ENCODE results near the gene ENOX1. TPM values are rescaled to one million over a fixed set of nuclear protein-coding genes. Genes with fewer than 3 reads are reported as not detected.

The ENOX1 gene
- total RNA-seq, 1 experiment from 2014 or later = 0.35 TPM

GRCh38 chr13:43301346-43301969, 485.3 kb downstream of the ENOX1 start:
- no peak overlapping the region for H3K27ac ChIP-seq
- no peak overlapping the region for H2AFZ ChIP-seq
- no peaks in the 10 kb centered on the region for H3K79me2 ChIP-seq (ENCODE audit: low read depth)
- no peak for DNase-seq
- H3F3A ChIP-seq (ENCODE audit: insufficient read depth, low read depth) = no peaks in the 10 kb centered on the region
- no peaks in the 10 kb centered on the region for H4K20me1 ChIP-seq (ENCODE audit: insufficient read depth)
- no peaks in the 10 kb centered on the region for H3K4me1 ChIP-seq (replicated peaks; ENCODE audit: insufficient read depth)
- ChIA-PET POLR2A (ENCODE audit: unreplicated experiment) (no interaction called here), CTCF (interaction anchor here (0.5 kb wide), 1 partner anchor 485 kb away, joined by 3 read pairs; no protein-coding TSS in a partner anchor)
- H3K27me3 ChIP-seq (ENCODE audit: insufficient read depth, low read depth) = no peaks in the 10 kb centered on the region
- no peaks in the 10 kb centered on the region for H3K9me2 ChIP-seq (ENCODE audit: insufficient read depth)
- no peak overlapping the region for H3K4me2 ChIP-seq
- BruUV-seq (replicated peaks) = no TSS peak
- no peaks in the 10 kb centered on the region for H3K36me3 ChIP-seq (ENCODE audit: low read depth)
- no peak overlapping the region for H3K4me3 ChIP-seq
- intact Hi-C loops (cut with micrococcal nuclease; ENCODE audit: unreplicated experiment) = loop anchor here (10.0 kb wide), 2 partner anchors 147 to 573 kb away; partner anchors contain the start of genes CCDC122 and LACC1
- H3K9me3 ChIP-seq (ENCODE audit: insufficient read depth, low read depth) = no peaks in the 10 kb centered on the region
- TF ChIP-seq EZH2 (IDR thresholded peaks at IDR 0.05; ENCODE audit: low read depth) (no peak), CTCF (conservative IDR thresholded peaks at IDR 0.05) (no peak)

GRCh38 chr13:43300865-43301264, 485.9 kb downstream of the ENOX1 start:
- H3K9me2 ChIP-seq (ENCODE audit: insufficient read depth) = no peaks in the 10 kb centered on the region
- H3F3A ChIP-seq (ENCODE audit: insufficient read depth, low read depth) = no peaks in the 10 kb centered on the region
- DNase-seq = no peak
- no peaks in the 10 kb centered on the region for H4K20me1 ChIP-seq (ENCODE audit: insufficient read depth)
- no peak overlapping the region for H2AFZ ChIP-seq
- H3K4me2 ChIP-seq = no peak overlapping the region
- H3K9me3 ChIP-seq (ENCODE audit: insufficient read depth, low read depth) = no peaks in the 10 kb centered on the region
- no TSS peak for BruUV-seq (replicated peaks)
- intact Hi-C loops (cut with micrococcal nuclease; ENCODE audit: unreplicated experiment) = loop anchor here (10.0 kb wide), 2 partner anchors 146 to 574 kb away; partner anchors contain the start of genes CCDC122 and LACC1
- H3K27ac ChIP-seq = no peak overlapping the region
- H3K36me3 ChIP-seq (ENCODE audit: low read depth) = no peaks in the 10 kb centered on the region
- H3K4me1 ChIP-seq (replicated peaks; ENCODE audit: insufficient read depth) = no peaks in the 10 kb centered on the region
- ChIA-PET POLR2A (ENCODE audit: unreplicated experiment) (no interaction called here), CTCF (no interaction called here)
- TF ChIP-seq EZH2 (IDR thresholded peaks at IDR 0.05; ENCODE audit: low read depth) (no peak), CTCF (conservative IDR thresholded peaks at IDR 0.05) (no peak)
- no peaks in the 10 kb centered on the region for H3K79me2 ChIP-seq (ENCODE audit: low read depth)
- no peaks in the 10 kb centered on the region for H3K27me3 ChIP-seq (ENCODE audit: insufficient read depth, low read depth)
- no peak overlapping the region for H3K4me3 ChIP-seq

- Histone ChIP-seq H3F3A (ENCODE audit: insufficient read depth, low read depth) (no peaks in the 10 kb centered on the region), H3K9me3 (ENCODE audit: insufficient read depth, low read depth) (no peaks in the 10 kb centered on the region), H3K4me2 (no peak overlapping the region), H4K20me1 (ENCODE audit: insufficient read depth) (no peaks in the 10 kb centered on the region), H3K27me3 (ENCODE audit: insufficient read depth, low read depth) (no peaks in the 10 kb centered on the region), H3K4me3 (no peak overlapping the region), H3K4me1 (replicated peaks; ENCODE audit: insufficient read depth) (no peaks in the 10 kb centered on the region), H3K79me2 (ENCODE audit: low read depth) (no peaks in the 10 kb centered on the region), H3K36me3 (ENCODE audit: low read depth) (no peaks in the 10 kb centered on the region), H3K27ac (no peak overlapping the region), H3K9me2 (ENCODE audit: insufficient read depth) (no peaks in the 10 kb centered on the region), H2AFZ (no peak overlapping the region)
- no TSS peak for BruUV-seq (replicated peaks)
- ChIA-PET CTCF (no interaction called here), POLR2A (ENCODE audit: unreplicated experiment) (no interaction called here)
- intact Hi-C loops (cut with micrococcal nuclease; ENCODE audit: unreplicated experiment) = no loop called here
- TF ChIP-seq CTCF (conservative IDR thresholded peaks at IDR 0.05) = no peak
- TF ChIP-seq EZH2 (IDR thresholded peaks at IDR 0.05; ENCODE audit: low read depth) = no peak
- DNase-seq = no peak
These were observed 487.4 kb downstream of the ENOX1 start for GRCh38 chr13:43299374-43299773.
